Measurements from ENCODE around the gene MEIG1. TPM values are rescaled to one million over a fixed set of nuclear protein-coding genes. Genes with fewer than 3 reads are reported as not detected.
"Not testable (repeated sequence)": the region's sequence is repeated elsewhere in the genome, so short reads cannot be mapped to it uniquely, and the experiment has no call there.

MEIG1 gene
- total RNA-seq, 1 experiment from 2014 or later: not detected

GRCh38 chr10:14967897-14968296 is 8.7 kb downstream of the MEIG1 start:
- no peaks in the 10 kb centered on the region for H3K36me3 ChIP-seq (ENCODE audit: control insufficient read depth, insufficient read depth, low read length)
- H3K4me1 ChIP-seq: no peaks in the 10 kb centered on the region
- no peak overlapping the region for H3K4me3 Mint-ChIP-seq (ENCODE audit: unreplicated experiment)
- no peaks in the 10 kb centered on the region for H3K27me3 Mint-ChIP-seq (ENCODE audit: insufficient read depth, unreplicated experiment)
- no peaks in the 10 kb centered on the region for H3K4me1 Mint-ChIP-seq (ENCODE audit: low read depth, unreplicated experiment)
- no peaks in the 10 kb centered on the region for H3K27me3 ChIP-seq (replicated peaks; ENCODE audit: control insufficient read depth, insufficient read depth, low read length)
- intact Hi-C loops (cut with micrococcal nuclease; ENCODE audit: unreplicated experiment): no loop called here
- H3K27ac Mint-ChIP-seq (ENCODE audit: unreplicated experiment): no peak overlapping the region
- POLR2A ChIA-PET: no interaction called here
- CTCF ChIA-PET: no interaction called here
- BruUV-seq (replicated peaks): no TSS peak
- H3K4me3 ChIP-seq (ENCODE audit: low read depth, low read length): no peak overlapping the region
- DNase-seq: no peak
- no peaks in the 10 kb centered on the region for H3K9me3 Mint-ChIP-seq (ENCODE audit: unreplicated experiment)
- TF ChIP-seq CTCF (IDR thresholded peaks at IDR 0.05; ENCODE audit: insufficient read depth in 1 of 2, low read depth in 1 of 2, low read length in 1 of 2, severe bottlenecking in 1 of 2, unreplicated experiment in 1 of 2): no peak
- H3K36me3 Mint-ChIP-seq (ENCODE audit: insufficient read depth, unreplicated experiment): no peaks in the 10 kb centered on the region
- H3K9me3 ChIP-seq: no peaks in the 10 kb centered on the region

- DNase-seq: peak; percentile 63 to 77
- H3K4me1 Mint-ChIP-seq (ENCODE audit: low read depth, unreplicated experiment): no peaks in the 10 kb centered on the region
- Histone ChIP-seq H3K27me3 (replicated peaks; ENCODE audit: control insufficient read depth, insufficient read depth, low read length) (no peaks in the 10 kb centered on the region), H3K9me3 (no peaks in the 10 kb centered on the region), H3K4me3 (ENCODE audit: low read depth, low read length) (no peak overlapping the region), H3K36me3 (ENCODE audit: control insufficient read depth, insufficient read depth, low read length) (no peaks in the 10 kb centered on the region), H3K4me1 (no peaks in the 10 kb centered on the region)
- no peak overlapping the region for H3K27ac Mint-ChIP-seq (ENCODE audit: unreplicated experiment)
- no peaks in the 10 kb centered on the region for H3K27me3 Mint-ChIP-seq (ENCODE audit: insufficient read depth, unreplicated experiment)
- no peak overlapping the region for H3K4me3 Mint-ChIP-seq (ENCODE audit: unreplicated experiment)
- ChIA-PET CTCF (interaction anchor here (0.7 to 1.8 kb wide), 6 partner anchors 13 to 416 kb away, joined by 3 to 7 read pairs (median 4); partner anchors contain the start of genes DCLRE1C and MEIG1), POLR2A (interaction anchor here (0.7 to 0.9 kb wide), 2 partner anchors 134 to 135 kb away, joined by 3 to 5 read pairs; partner anchors contain the start of genes CDNF, HSPA14 and MSANTD7)
- intact Hi-C loops (cut with micrococcal nuclease; ENCODE audit: unreplicated experiment): loop anchor here (1.0 to 5.0 kb wide), 3 partner anchors 18 to 775 kb away; partner anchors contain the start of genes DCLRE1C and SUV39H2
- no peaks in the 10 kb centered on the region for H3K9me3 Mint-ChIP-seq (ENCODE audit: unreplicated experiment)
- peak; percentile 78 to 90 for TF ChIP-seq CTCF (IDR thresholded peaks at IDR 0.05; ENCODE audit: insufficient read depth in 1 of 2, low read depth in 1 of 2, low read length in 1 of 2, severe bottlenecking in 1 of 2, unreplicated experiment in 1 of 2)
- no peaks in the 10 kb centered on the region for H3K36me3 Mint-ChIP-seq (ENCODE audit: insufficient read depth, unreplicated experiment)
- no TSS peak for BruUV-seq (replicated peaks)
Measured at GRCh38 chr10:14971867-14972448, 12.8 kb downstream of the MEIG1 start.

GRCh38 chr10:14974153-14974998 is 15.2 kb downstream of the MEIG1 start:
- intact Hi-C loops (cut with micrococcal nuclease; ENCODE audit: unreplicated experiment): loop anchor here (5.0 kb wide), 2 partner anchors 97 to 777 kb away; partner anchors contain the start of gene SUV39H2
- CTCF ChIA-PET: interaction anchor here (0.6 kb wide), 1 partner anchor 112 kb away, joined by 5 read pairs; no protein-coding TSS in a partner anchor
- H3K27me3 Mint-ChIP-seq (ENCODE audit: insufficient read depth, unreplicated experiment); H3K4me1 ChIP-seq; DNase-seq; H3K4me1 Mint-ChIP-seq (ENCODE audit: low read depth, unreplicated experiment); H3K36me3 Mint-ChIP-seq (ENCODE audit: insufficient read depth, unreplicated experiment); H3K4me3 Mint-ChIP-seq (ENCODE audit: unreplicated experiment); H3K4me3 ChIP-seq (ENCODE audit: low read depth, low read length); BruUV-seq (replicated peaks); H3K9me3 ChIP-seq; H3K9me3 Mint-ChIP-seq (ENCODE audit: unreplicated experiment); H3K36me3 ChIP-seq (ENCODE audit: control insufficient read depth, insufficient read depth, low read length); H3K27me3 ChIP-seq (replicated peaks; ENCODE audit: control insufficient read depth, insufficient read depth, low read length); H3K27ac Mint-ChIP-seq (ENCODE audit: unreplicated experiment): not testable (repeated sequence)
- POLR2A ChIA-PET: interaction anchor here (0.6 kb wide), 1 partner anchor 21 kb away, joined by 3 read pairs; no protein-coding TSS in a partner anchor
